ENCODE data around the gene AKAP8L. TPM values are rescaled to one million over a fixed set of nuclear protein-coding genes. Genes with fewer than 3 reads are reported as not detected.

AKAP8L gene
- total and polyA plus RNA-seq, 2 of the 8 experiments (the other 6 are each of a cell fraction or from before 2014, with no cell fraction given), result 75.1 to 138 TPM

GRCh38 chr19:15332311-15332996, 86.3 kb downstream of the AKAP8L start, which contains the start of gene BRD4 (continued):
- TF ChIP-seq USF2 (IDR thresholded peaks at IDR 0.05; ENCODE audit: low read length), result no peak
- TF ChIP-seq ASH2L (IDR thresholded peaks at IDR 0.05; ENCODE audit: low read length), result peak; percentile 29
- TF ChIP-seq TAF1 (IDR thresholded peaks at IDR 0.05; ENCODE audit: low read depth, low read length), result peak; percentile 65; the same call in 1 of the 2 replicates
- peak; percentile 33 for TF ChIP-seq TAF7 (optimal IDR thresholded peaks at IDR 0.05; ENCODE audit: borderline replicate concordance, low read depth, low read length)
- no peak; the same call in 1 of the 2 replicates for TF ChIP-seq CREB1 (IDR thresholded peaks at IDR 0.05)
- peak; percentile 42; the same call in 1 of the 2 replicates for TF ChIP-seq TBP (IDR thresholded peaks at IDR 0.05; ENCODE audit: low read depth, low read length)

All from H1 (cell line).